WTC11 (cell line): ENCODE measurements around the gene NSFL1C. TPM values are rescaled to one million over a fixed set of nuclear protein-coding genes. Genes with fewer than 3 reads are reported as not detected.

Experiments
- ATAC-seq: fragments of 200-7000 bp; cut with Tn5 transposase; 2 replicates; pipeline ENCODE4 v1.10.0; 2021; ENCODE audit warnings: mild to moderate bottlenecking, moderate library complexity
- CTCF ChIA-PET: fragments of 300-600 bp; sonication (Branson Sonifier 250); formaldehyde crosslinking; loops from one replicate; lab custom pipeline; 2021; ENCODE audit warnings: antibody characterized with exemption; lab: Charles Lee
- POLR2A ChIA-PET: fragments of 350-600 bp; sonication (Branson Sonifier 250); formaldehyde crosslinking; loops from one replicate; lab custom pipeline; 2021; ENCODE audit warnings: antibody characterized with exemption; lab: Charles Lee
- DNase-seq: peaks from one replicate; pipeline ENCODE4 v3.0.0; 2021; ENCODE audit warnings: low spot score
- H3K27ac Mint-ChIP-seq: 2 replicates; pipeline ENCODE4 v1.8.0; 2021; ENCODE audit warnings: mixed read lengths
- H3K27me3 Mint-ChIP-seq: 2 replicates; pipeline ENCODE4 v1.8.0; 2021; ENCODE audit warnings: low read depth, mild to moderate bottlenecking, moderate library complexity, mixed read lengths
- H3K36me3 Mint-ChIP-seq: 2 replicates; pipeline ENCODE4 v1.8.0; 2021; ENCODE audit warnings: mixed read lengths
- H3K4me1 Mint-ChIP-seq: 2 replicates; pipeline ENCODE4 v1.8.0; 2022; ENCODE audit warnings: mixed read lengths
- H3K4me3 Mint-ChIP-seq: 2 replicates; pipeline ENCODE4 v1.8.0; 2021; ENCODE audit warnings: mild to moderate bottlenecking, moderate library complexity, mixed read lengths
- H3K9me3 Mint-ChIP-seq: 2 replicates; pipeline ENCODE4 v1.8.0; 2021; ENCODE audit warnings: mixed read lengths
- ATF6 ChIP-seq: sonication (generic); formaldehyde crosslinking; IDR thresholded peaks from 2 replicates; pipeline ENCODE4 v1.8.1; 2023; ENCODE audit warnings: mild to moderate bottlenecking, missing genetic modification reagents
- CREM ChIP-seq: sonication (generic); formaldehyde crosslinking; IDR thresholded peaks from 2 replicates; pipeline ENCODE4 v1.8.1; 2022; ENCODE audit warnings: mild to moderate bottlenecking, missing genetic modification reagents, moderate library complexity
- E2F1 ChIP-seq: sonication (generic); formaldehyde crosslinking; IDR thresholded peaks from 2 replicates; pipeline ENCODE4 v1.8.0; 2022; ENCODE audit warnings: mild to moderate bottlenecking, missing genetic modification reagents
- ETV6 ChIP-seq: sonication (generic); formaldehyde crosslinking; IDR thresholded peaks from 2 replicates; pipeline ENCODE4 v1.8.1; 2022; ENCODE audit warnings: mild to moderate bottlenecking, missing genetic modification reagents
- FOXJ3 ChIP-seq: sonication (generic); formaldehyde crosslinking; IDR thresholded peaks from 2 replicates; pipeline ENCODE4 v1.9.0; 2021; ENCODE audit warnings: missing genetic modification reagents, mild to moderate bottlenecking, borderline replicate concordance
- FOXP1 ChIP-seq: sonication (generic); formaldehyde crosslinking; IDR thresholded peaks from 2 replicates; pipeline ENCODE4 v1.8.0; 2022; ENCODE audit warnings: missing genetic modification reagents, mild to moderate bottlenecking, moderate library complexity, borderline replicate concordance
- FOXP4 ChIP-seq: sonication (generic); formaldehyde crosslinking; IDR thresholded peaks from 2 replicates; pipeline ENCODE4 v1.8.0; 2022; ENCODE audit warnings: mild to moderate bottlenecking, missing genetic modification reagents
- JUN ChIP-seq: sonication (generic); formaldehyde crosslinking; IDR thresholded peaks from 2 replicates; pipeline ENCODE4 v1.8.0; 2023; ENCODE audit warnings: mild to moderate bottlenecking, missing genetic modification reagents
- MLX ChIP-seq: sonication (generic); formaldehyde crosslinking; IDR thresholded peaks from 2 replicates; pipeline ENCODE4 v1.8.1; 2023; ENCODE audit warnings: mild to moderate bottlenecking, missing genetic modification reagents, moderate library complexity
- NFYB ChIP-seq: sonication (generic); formaldehyde crosslinking; conservative IDR thresholded peaks from 2 replicates; pipeline ENCODE4 v1.8.0; 2022; ENCODE audit warnings: low read depth, missing genetic modification reagents
- NR2C2 ChIP-seq: sonication (generic); formaldehyde crosslinking; IDR thresholded peaks from 2 replicates; pipeline ENCODE4 v1.8.0; 2022; ENCODE audit warnings: mild to moderate bottlenecking, missing genetic modification reagents
- PRDM15 ChIP-seq: sonication (generic); formaldehyde crosslinking; IDR thresholded peaks from 2 replicates; pipeline ENCODE4 v1.8.0; 2022; ENCODE audit warnings: missing genetic modification reagents
- PRRX2 ChIP-seq: fragments of 250-450 bp; sonication (Bioruptor Pico); IDR thresholded peaks from 2 replicates; pipeline ENCODE4 v1.8.0; 2021; ENCODE audit warnings: mild to moderate bottlenecking
- SMAD4 ChIP-seq: sonication (generic); formaldehyde crosslinking; IDR thresholded peaks from 2 replicates; pipeline ENCODE4 v1.8.0; 2022; ENCODE audit warnings: mild to moderate bottlenecking, missing genetic modification reagents
- TEAD1 ChIP-seq: sonication (generic); formaldehyde crosslinking; IDR thresholded peaks from 2 replicates; pipeline ENCODE4 v1.8.0; 2022; ENCODE audit warnings: mild to moderate bottlenecking, missing genetic modification reagents
- ZMAT4 ChIP-seq: fragments of 250-450 bp; sonication (Bioruptor Pico); IDR thresholded peaks from 2 replicates; pipeline ENCODE4 v1.9.0; 2021; ENCODE audit warnings: mild to moderate bottlenecking
- ZNF232 ChIP-seq: sonication (generic); formaldehyde crosslinking; IDR thresholded peaks from 2 replicates; pipeline ENCODE4 v1.8.0; 2022; ENCODE audit warnings: mild to moderate bottlenecking, missing genetic modification reagents
- ZNF423 ChIP-seq: fragments of 250-450 bp; sonication (Bioruptor Pico); IDR thresholded peaks from 2 replicates; pipeline ENCODE4 v2.1.2; 2022; ENCODE audit warnings: mild to moderate bottlenecking, moderate library complexity
- ZSCAN18 ChIP-seq: fragments of 250-450 bp; sonication (Bioruptor Pico); IDR thresholded peaks from 2 replicates; pipeline ENCODE4 v2.1.2; 2022; ENCODE audit warnings: mild to moderate bottlenecking, moderate library complexity
- total RNA-seq: library from RNA; stranded (reverse); gene quantifications from 3 replicates; pipeline ENCODE4 v1.2.3, GENCODE V29; 2021

Gene NSFL1C
- total RNA-seq, 1 experiment from 2014 or later: 85.5 TPM

- Mint-ChIP-seq H3K27ac (no peak overlapping the region), H3K36me3 (peaks cover 2% of the 10 kb centered on the region; the same call in 1 of the 2 replicates), H3K4me1 (peaks cover 27% of the 10 kb centered on the region), H3K27me3 (peaks cover 8% of the 10 kb centered on the region), H3K4me3 (no peak overlapping the region), H3K9me3 (no peaks in the 10 kb centered on the region)
- DNase-seq (no peak), ATAC-seq (no peak)
- POLR2A ChIA-PET: no interaction called here
- CTCF ChIA-PET: interaction anchor here (1.5 to 2.5 kb wide), 4 partner anchors 34 to 307 kb away, joined by 5 to 10 read pairs (median 8); no protein-coding TSS in a partner anchor
- TF ChIP-seq ETV6 (CRISPR knock-in tag): no peak
- TF ChIP-seq MLX: no peak
- TF ChIP-seq FOXP1: no peak
- no peak for TF ChIP-seq ATF6 (CRISPR knock-in tag)
- TF ChIP-seq ZNF423: no peak
- no peak for TF ChIP-seq FOXP4 (CRISPR knock-in tag)
- no peak for TF ChIP-seq JUN (CRISPR knock-in tag)
- no peak for TF ChIP-seq CREM (CRISPR knock-in tag)
- TF ChIP-seq ZSCAN18 (CRISPR knock-in tag): no peak
- no peak for TF ChIP-seq NR2C2 (CRISPR knock-in tag)
- TF ChIP-seq PRDM15 (CRISPR knock-in tag): no peak
- no peak for TF ChIP-seq SMAD4 (CRISPR knock-in tag)
- no peak for TF ChIP-seq FOXJ3
- no peak for TF ChIP-seq NFYB
- TF ChIP-seq ZMAT4 (CRISPR knock-in tag): no peak
- TF ChIP-seq TEAD1 (CRISPR knock-in tag): no peak
- no peak for TF ChIP-seq E2F1
- TF ChIP-seq ZNF232 (CRISPR knock-in tag): no peak
- TF ChIP-seq PRRX2 (CRISPR knock-in tag): no peak
Observed at GRCh38 chr20:1469306-1469905, 2.8 kb upstream of the NSFL1C start.
